IPS DF 6.9 (cell line): ENCODE data around the gene MECR.

Experiments
- DNase-seq: peaks from one replicate; pipeline ENCODE4 v3.0.0-alpha.2; 2013; ENCODE audit warnings: low read depth, low spot score
- H3K27ac ChIP-seq: one replicate; pipeline ENCODE4 v1.5.1; 2013; ENCODE audit warnings: low read length, control low read depth
- H3K27me3 ChIP-seq: 2 replicates; pipeline ENCODE4 v1.6.1; 2013; ENCODE audit warnings: mild to moderate bottlenecking, low read length; ENCODE audit not compliant: control insufficient read depth, insufficient read depth
- H3K36me3 ChIP-seq: 2 replicates; pipeline ENCODE4 v1.6.1; 2013; ENCODE audit warnings: low read length; ENCODE audit not compliant: control insufficient read depth, insufficient read depth
- H3K4me1 ChIP-seq: 2 replicates; pipeline ENCODE4 v1.6.1; 2013; ENCODE audit warnings: low read length; ENCODE audit not compliant: control insufficient read depth, insufficient read depth
- H3K4me3 ChIP-seq: 2 replicates; pipeline ENCODE4 v1.5.1; 2013; ENCODE audit warnings: mild to moderate bottlenecking, low read length
- H3K9me3 ChIP-seq: 2 replicates; pipeline ENCODE4 v1.6.1; 2013; ENCODE audit warnings: low read length, inconsistent platforms; ENCODE audit not compliant: control insufficient read depth, insufficient read depth
- WGBS: extraction: QIAGEN DNeasy Blood & Tissue Kit; methylation state at CpG from one replicate; pipeline ENCODE4 v1.1.7; 2013; ENCODE audit warnings: mixed read lengths, missing lambda C conversion rate; ENCODE audit not compliant: insufficient read length, insufficient coverage; 5-methylcytosine and 5-hydroxymethylcytosine counted together

The MECR gene

GRCh38 chr1:29267321-29268070, 36.8 kb upstream of the MECR start:
- DNase-seq = no peak
- peaks cover 10% of the 10 kb centered on the region; the same call in 1 of the 2 replicates for H3K4me1 ChIP-seq
- no peaks in the 10 kb centered on the region for H3K27me3 ChIP-seq
- H3K36me3 ChIP-seq = no peaks in the 10 kb centered on the region
- no CpG with 5 or more reads among the region's 9 CpGs for WGBS
- no peak overlapping the region for H3K4me3 ChIP-seq
- H3K9me3 ChIP-seq = no peaks in the 10 kb centered on the region
- H3K27ac ChIP-seq = no peak overlapping the region

- DNase-seq = no peak
- no peak overlapping the region for H3K4me3 ChIP-seq
- no CpG with 5 or more reads among the region's 3 CpGs for WGBS
Measured at GRCh38 chr1:29266912-29267311, 36.2 kb upstream of the MECR start.

DNA sequence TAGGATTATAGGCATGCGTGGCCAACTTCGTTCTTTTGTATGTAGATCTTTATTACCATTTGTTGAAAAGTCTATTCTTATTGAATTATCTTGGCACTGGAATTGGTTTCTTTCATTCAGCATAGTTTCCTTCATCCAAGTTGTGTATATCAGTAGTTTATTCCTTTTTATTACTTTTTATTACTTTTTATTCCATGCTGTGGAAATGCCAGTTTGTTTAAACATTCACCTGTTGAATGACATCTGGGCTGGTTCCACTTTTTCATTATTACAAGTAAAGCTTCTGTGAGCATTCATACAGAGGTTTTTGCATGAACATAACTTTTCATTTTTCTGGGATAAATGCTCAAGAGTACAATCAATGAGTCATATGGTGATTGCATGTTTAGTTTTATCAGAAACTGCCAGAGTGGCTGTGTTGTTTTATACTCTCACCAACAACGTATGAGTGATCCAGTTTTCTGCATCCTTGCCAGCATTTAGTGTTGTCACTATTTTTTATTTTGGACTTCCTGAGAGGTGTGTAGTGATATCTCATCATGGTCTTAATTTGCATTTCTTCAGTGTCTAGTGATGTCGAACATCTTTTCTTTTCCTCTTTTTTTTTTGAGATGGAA, 34.1 kb upstream of the MECR start:
- Histone ChIP-seq H3K9me3 (no peaks in the 10 kb centered on the region), H3K27ac (no peak overlapping the region), H3K36me3 (no peaks in the 10 kb centered on the region), H3K4me1 (peaks cover 4% of the 10 kb centered on the region; the same call in 1 of the 2 replicates), H3K4me3 (no peak overlapping the region), H3K27me3 (no peaks in the 10 kb centered on the region)
- no CpG with 5 or more reads among the region's 4 CpGs for WGBS
- no peak for DNase-seq

More at GRCh38 chr1:29266912-29267311, 36.2 kb upstream of the MECR start:
- no peaks in the 10 kb centered on the region for H3K36me3 ChIP-seq
- no peak overlapping the region for H3K27ac ChIP-seq
- H3K4me1 ChIP-seq = peaks cover 7% of the 10 kb centered on the region; the same call in 1 of the 2 replicates
- H3K9me3 ChIP-seq = no peaks in the 10 kb centered on the region
- H3K27me3 ChIP-seq = no peaks in the 10 kb centered on the region

DNA sequence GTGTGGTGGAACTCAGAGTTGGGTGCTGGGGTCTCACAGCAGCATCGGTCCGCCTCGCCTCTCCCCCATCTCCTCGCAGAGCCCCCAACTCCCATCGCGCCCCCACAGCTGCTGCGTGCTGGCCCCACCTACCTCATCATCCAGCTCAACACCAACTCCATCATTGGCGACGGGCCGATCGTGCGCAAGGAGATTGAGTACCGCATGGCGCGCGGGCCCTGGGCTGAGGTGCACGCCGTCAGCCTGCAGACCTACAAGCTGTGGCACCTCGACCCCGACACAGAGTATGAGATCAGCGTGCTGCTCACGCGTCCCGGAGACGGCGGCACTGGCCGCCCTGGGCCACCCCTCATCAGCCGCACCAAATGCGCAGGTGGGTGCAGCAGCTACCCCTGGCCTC, 29.8 kb upstream of the MECR start:
- H3K9me3 ChIP-seq = no peaks in the 10 kb centered on the region
- H3K27ac ChIP-seq = no peak overlapping the region
- peaks cover 4% of the 10 kb centered on the region; the same call in 1 of the 2 replicates for H3K27me3 ChIP-seq
- peaks cover 15% of the 10 kb centered on the region for H3K4me1 ChIP-seq
- no CpG with 5 or more reads among the region's 29 CpGs for WGBS
- H3K36me3 ChIP-seq = no peaks in the 10 kb centered on the region
- no peak for DNase-seq
- H3K4me3 ChIP-seq = peak overlapping the region; percentile 62; the same call in 1 of the 2 replicates

DNA sequence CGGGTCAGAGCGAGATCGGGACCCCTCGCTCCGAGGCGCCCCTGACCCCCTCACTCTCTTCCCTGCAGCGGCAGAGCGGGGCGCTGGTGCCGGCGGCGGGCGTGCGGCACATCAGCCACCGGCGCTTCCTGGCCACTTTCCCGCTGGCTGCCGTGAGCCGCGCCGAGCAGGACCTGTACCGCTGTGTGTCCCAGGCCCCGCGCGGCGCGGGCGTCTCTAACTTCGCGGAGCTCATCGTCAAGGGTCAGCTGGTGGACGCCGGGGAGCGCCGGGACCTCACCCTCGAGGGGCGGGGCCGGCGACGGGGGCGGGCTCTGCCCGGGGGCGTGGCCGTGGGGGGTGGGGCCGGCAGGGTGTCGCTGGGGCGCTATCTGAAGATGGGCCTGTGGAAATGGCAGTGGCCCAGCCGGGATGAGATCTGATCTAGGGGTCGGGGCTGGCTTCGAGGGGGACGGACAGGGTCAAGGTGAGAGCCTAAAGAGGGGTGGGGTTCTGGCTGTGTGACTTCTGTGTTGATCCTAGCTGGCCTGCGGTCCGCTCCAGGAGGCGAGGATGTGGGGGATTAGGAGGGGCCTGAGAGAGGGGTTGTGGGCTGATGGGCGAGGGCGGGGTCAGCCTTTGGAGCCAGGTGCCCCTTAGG, 29.2 kb upstream of the MECR start:
- no peak for DNase-seq
- Histone ChIP-seq H3K9me3 (no peaks in the 10 kb centered on the region), H3K27me3 (peaks cover 4% of the 10 kb centered on the region; the same call in 1 of the 2 replicates), H3K4me3 (peak overlapping the region; percentile 62; the same call in 1 of the 2 replicates), H3K27ac (no peak overlapping the region), H3K36me3 (no peaks in the 10 kb centered on the region), H3K4me1 (peaks cover 15% of the 10 kb centered on the region)
- no CpG with 5 or more reads among the region's 56 CpGs for WGBS

- Histone ChIP-seq H3K4me1 (peaks cover 15% of the 10 kb centered on the region), H3K27ac (no peak overlapping the region), H3K36me3 (no peaks in the 10 kb centered on the region), H3K27me3 (peaks cover 4% of the 10 kb centered on the region; the same call in 1 of the 2 replicates), H3K4me3 (peak overlapping the region; percentile 62; the same call in 1 of the 2 replicates), H3K9me3 (no peaks in the 10 kb centered on the region)
- no peak for DNase-seq
- WGBS = no CpG with 5 or more reads among the region's 38 CpGs
Measured at GRCh38 chr1:29258976-29259801, 28.5 kb upstream of the MECR start.

DNA sequence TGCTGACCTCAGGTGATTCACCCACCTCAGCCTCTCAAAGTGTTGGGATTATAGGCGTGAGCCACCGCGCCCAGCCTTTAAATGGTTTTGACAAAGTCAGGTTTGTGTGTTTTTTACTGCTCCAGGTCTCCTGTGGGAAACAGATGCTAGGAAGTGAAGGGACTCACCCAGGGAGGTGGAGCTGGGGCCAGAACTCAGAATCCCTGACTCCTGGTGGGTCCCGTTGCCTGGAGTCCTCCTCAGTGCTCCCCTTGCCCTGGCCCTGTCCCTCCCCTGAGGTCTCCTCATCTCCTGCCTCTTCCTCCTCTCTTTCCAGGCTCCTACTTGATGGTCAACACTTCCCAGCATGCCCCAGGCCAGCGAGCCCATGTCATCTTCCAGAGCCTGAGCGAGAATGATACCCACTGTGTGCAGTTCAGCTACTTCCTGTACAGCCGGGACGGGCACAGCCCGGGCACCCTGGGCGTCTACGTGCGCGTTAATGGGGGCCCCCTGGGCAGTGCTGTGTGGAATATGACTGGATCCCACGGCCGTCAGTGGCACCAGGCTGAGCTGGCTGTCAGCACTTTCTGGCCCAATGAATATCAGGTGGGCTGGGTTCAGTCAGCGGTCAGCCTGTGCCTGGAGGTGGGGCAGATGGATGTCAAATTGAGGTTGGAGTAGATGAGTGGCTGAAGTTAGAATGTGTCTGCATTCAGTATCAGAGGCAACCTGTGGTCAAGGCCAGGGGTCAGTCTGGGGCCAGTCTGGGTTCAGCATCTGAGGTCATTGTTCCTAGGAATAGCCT, 27.6 kb upstream of the MECR start:
- no peak overlapping the region for H3K4me3 ChIP-seq
- no CpG with 5 or more reads among the region's 16 CpGs for WGBS
- peaks cover 4% of the 10 kb centered on the region; the same call in 1 of the 2 replicates for H3K27me3 ChIP-seq

DNA sequence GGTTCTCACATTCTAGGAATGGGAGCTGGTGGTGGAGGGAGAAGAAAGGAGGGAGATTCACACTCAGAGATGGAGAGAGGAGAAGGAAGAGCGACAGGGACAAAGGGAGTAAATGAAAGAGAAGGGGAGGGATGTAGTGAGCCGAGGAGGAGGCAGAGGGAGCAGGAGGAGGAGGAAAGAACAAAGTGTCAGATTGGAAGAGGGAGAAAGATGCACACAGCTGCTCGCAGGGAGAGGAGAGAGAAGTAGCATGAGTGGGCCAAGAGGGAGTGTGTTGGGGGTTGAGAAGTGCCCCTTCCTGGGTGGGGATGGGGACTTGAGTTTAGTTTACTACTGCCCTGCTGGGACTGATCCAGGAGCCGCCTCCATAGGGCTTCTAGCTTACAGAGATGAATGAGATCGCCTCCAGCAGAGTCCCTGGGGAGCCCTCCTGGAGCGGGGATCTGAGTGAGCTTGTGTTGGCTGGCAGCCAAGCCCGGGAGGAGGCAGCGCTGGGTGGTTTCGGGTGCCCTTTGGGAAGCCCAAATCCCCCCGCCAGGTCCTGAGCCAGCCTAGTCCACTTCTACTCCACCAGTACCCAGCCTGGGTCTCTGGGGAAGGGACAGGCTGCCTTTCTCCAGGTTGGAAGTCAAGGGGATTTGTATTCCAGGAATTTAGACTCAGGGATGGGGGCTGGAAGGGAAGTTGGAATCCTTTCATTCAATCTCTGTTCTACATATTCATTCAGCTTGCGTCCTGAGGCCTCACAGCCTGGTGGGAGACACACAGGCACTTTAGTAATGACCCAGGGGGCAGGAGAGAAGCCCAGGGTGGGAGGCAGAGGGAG, 26.5 kb upstream of the MECR start:
- no peak overlapping the region for H3K27ac ChIP-seq
- 100% methylated on average over 1 of the region's 11 CpGs for WGBS

More for the DNA sequence above, 27.6 kb upstream of the MECR start:
- Histone ChIP-seq H3K9me3 (no peaks in the 10 kb centered on the region), H3K27ac (no peak overlapping the region), H3K4me1 (peaks cover 15% of the 10 kb centered on the region), H3K36me3 (no peaks in the 10 kb centered on the region)
- no peak for DNase-seq

GRCh38 chr1:29256394-29256793, 25.7 kb upstream of the MECR start:
- no peak overlapping the region for H3K27ac ChIP-seq
- H3K9me3 ChIP-seq = no peaks in the 10 kb centered on the region
- no peak for DNase-seq
- no CpG with 5 or more reads among the region's 5 CpGs for WGBS
- no peak overlapping the region for H3K4me3 ChIP-seq
- peaks cover 15% of the 10 kb centered on the region for H3K4me1 ChIP-seq
- H3K27me3 ChIP-seq = peaks cover 4% of the 10 kb centered on the region; the same call in 1 of the 2 replicates
- no peaks in the 10 kb centered on the region for H3K36me3 ChIP-seq

More for the DNA sequence above, 26.5 kb upstream of the MECR start:
- peaks cover 4% of the 10 kb centered on the region; the same call in 1 of the 2 replicates for H3K27me3 ChIP-seq
- H3K4me1 ChIP-seq = peaks cover 15% of the 10 kb centered on the region
- DNase-seq = no peak
- H3K36me3 ChIP-seq = no peaks in the 10 kb centered on the region
- no peaks in the 10 kb centered on the region for H3K9me3 ChIP-seq
- H3K4me3 ChIP-seq = no peak overlapping the region
